CD4-positive, alpha-beta T cell treated with Interferon gamma for 1 hour (primary cell): ENCODE data around the gene PTGER4.
"Not testable (repeated sequence)": the region's sequence is repeated elsewhere in the genome, so short reads cannot be mapped to it uniquely, and the experiment has no call there.

Experiments
- DNase-seq: peaks from one replicate; pipeline ENCODE4 v3.0.0-alpha.2; 2020

Gene PTGER4

DNA sequence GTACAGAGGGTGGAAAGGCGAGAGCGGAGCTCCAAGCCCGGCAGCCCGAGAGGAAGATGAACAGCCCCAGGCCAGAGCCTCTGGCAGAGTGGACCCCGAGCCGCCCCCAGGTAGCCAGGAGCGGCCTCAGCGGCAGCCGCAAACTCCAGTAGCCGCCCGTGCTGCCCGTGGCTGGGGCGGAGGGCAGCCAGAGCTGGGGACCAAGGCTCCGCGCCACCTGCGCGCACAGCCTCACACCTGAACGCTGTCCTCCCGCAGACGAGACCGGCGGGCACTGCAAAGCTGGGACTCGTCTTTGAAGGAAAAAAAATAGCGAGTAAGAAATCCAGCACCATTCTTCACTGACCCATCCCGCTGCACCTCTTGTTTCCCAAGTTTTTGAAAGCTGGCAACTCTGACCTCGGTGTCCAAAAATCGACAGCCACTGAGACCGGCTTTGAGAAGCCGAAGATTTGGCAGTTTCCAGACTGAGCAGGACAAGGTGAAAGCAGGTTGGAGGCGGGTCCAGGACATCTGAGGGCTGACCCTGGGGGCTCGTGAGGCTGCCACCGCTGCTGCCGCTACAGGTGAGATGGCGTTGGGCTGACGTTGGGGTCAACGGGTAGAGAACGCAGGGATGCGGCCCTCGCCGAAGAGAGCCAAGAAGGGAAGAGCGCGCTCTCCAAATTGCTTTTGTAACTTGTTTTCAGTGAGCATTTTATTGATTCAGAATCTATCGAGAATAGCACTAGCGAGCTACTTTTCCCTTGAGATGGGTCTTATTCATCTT is at the start of gene PTGER4:
Gene PTGER4 (plus strand): TSS at position 3 of the 769 bp plus-strand sequence. CDS start 1,079 bp downstream, outside the sequence.
- DNase-seq: no peak

GRCh38 chr5:40630126-40630525 is 49.6 kb upstream of the PTGER4 start:
- no peak for DNase-seq

GRCh38 chr5:40631236-40631635 is 48.5 kb upstream of the PTGER4 start:
- no peak for DNase-seq

DNA sequence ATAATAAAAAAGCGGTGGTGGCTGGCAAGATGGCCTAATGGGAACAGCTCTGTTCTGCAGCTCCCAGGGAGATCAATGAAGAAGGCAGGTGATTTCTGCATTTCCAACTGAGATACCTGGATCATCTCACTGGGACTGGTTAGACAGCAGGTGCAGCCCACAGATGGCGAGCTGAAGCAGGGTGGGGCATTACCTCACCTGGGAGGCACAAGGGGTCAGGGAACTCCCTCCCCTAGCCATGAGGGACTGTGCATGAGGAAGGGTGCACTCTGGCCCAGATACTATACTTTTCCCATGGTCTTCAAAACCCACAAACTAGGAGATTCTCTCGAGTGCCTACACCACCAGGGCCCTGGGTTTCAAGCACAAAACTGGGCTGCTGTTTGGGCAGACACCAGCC is 45.6 kb upstream of the PTGER4 start:
- DNase-seq: no peak

GRCh38 chr5:40634593-40634992 is 45.1 kb upstream of the PTGER4 start:
- no peak for DNase-seq

DNA sequence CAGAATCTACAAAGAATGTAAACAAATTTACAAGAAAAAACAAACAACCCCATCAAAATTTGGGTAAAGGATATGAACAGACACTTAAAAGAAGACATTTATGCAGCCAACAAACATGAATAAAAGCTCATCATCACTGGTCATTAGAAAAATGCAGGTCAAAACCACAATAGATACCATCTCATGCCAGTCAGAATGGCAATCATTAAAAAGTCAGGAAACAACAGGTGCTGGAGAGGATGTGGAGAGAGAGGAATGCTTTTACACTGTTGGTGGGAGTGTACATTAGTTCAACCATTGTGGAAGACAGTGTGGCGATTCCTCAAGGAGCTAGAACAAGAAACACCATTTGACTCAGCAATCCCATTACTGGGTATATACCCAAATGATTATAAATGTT is 40.2 kb upstream of the PTGER4 start:
- DNase-seq: not testable (repeated sequence)

- DNase-seq: no peak
Observed at GRCh38 chr5:40646266-40646665, 33.4 kb upstream of the PTGER4 start.

DNA sequence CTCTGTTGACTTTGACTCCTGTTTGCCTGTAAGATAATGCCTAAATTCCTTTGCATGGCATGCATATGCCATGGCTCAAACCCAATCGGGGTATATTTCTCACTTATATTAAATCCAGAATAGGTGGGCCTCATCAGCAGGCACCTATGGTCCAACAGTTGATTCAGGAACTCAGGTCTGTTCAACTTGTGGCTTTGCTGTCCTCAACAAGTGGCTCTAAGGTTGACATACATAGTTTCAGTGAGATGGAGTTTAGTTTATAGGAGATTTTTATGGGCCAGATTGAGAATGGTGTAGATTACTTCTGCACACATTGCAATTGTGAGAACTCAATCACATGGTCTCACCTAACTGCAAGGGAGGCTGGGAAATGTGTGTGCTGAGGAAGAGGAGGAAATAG is 31.6 kb upstream of the PTGER4 start:
- no peak for DNase-seq

- no peak for DNase-seq
Observed at GRCh38 chr5:40649463-40650030, 30.2 kb upstream of the PTGER4 start.

- DNase-seq: no peak
Observed at GRCh38 chr5:40651201-40651600, 28.5 kb upstream of the PTGER4 start.

DNA sequence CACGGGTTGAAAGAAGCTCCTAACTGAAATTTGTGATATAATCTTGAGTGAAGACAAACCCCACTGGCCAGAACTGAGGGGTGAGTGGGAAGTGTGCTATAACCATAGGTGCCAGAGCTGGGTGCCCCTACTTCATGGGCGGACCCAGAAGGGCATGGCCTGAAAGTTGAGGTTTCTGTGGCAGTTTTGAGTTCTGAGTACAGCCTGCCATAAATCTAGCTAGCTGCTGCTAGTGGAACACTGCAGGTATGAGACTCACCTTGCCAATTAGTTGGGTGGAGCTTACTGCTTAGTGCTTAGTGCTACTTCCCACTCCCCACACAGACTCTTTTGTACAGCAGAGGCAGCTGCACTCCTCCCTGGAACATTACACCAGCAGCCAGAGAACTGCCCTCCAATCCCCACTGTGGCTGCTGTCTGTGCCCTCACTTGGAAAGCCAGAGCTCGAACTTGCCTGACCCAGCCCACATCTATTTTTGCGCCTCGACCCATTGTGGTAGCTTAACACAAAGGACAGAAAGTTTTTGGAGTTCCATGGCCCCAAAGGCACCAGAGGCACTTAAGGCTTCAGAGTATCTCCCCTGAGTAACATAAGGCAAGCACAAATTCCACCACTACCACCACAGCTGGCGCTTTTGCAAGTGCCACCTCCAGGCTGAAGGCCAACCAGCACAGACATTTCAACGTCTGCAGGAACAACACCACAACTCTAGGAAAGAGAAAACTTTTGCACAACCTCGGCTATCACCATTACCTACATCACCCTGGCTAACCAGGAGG is 27.1 kb upstream of the PTGER4 start:
- peak; percentile 26 for DNase-seq

- DNase-seq: peak; percentile 37
Observed at GRCh38 chr5:40653221-40654022, 26.3 kb upstream of the PTGER4 start.

DNA sequence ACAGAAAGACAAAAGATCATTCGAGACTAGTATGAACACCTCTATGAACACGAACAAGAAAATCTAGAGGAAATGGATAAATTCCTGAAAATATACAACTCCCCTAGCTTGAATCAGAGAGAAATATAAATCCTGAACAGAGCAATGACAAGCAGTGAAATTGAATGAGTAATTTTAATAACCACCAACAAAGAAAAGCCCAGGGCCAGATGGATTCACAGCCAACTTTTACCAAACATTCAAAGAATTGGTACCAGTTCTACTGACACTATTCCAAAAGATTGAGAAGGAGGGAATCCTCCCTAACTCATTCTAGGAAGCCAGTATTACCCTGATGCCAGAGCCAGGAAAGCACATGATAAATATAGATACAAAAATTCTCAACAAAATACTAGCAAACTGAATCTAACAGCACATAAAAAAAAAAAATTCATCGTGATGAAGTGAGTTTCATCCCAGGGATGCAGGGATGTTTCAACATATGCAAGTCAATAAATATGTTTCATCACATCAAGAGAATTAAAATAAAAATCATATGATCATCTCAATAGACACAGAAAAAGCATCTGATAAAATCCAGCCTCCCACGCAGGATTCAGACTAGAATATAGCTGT is 25.2 kb upstream of the PTGER4 start:
- no peak for DNase-seq

DNA sequence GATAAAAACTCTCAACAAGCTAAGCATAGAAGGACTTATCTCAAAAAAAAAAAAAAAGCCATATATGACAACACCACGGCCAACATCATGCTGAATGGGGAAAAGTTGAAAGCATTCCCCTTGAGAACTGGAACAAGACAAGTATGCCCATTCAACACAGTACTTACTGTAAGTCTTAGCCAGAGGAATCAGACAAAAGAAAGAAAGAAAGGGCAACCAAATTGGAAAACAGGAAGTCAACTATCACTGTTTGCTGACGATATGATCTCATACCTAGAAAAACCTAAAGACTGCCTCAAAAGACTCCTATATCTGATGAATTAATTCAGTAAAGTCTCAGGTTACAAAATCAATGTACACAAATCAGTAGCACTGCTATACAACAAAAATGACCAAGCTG is 24.6 kb upstream of the PTGER4 start:
- no peak for DNase-seq

- not testable (repeated sequence) for DNase-seq
Observed at GRCh38 chr5:40656091-40656490, 23.6 kb upstream of the PTGER4 start.

- no peak for DNase-seq
Observed at GRCh38 chr5:40656766-40657165, 22.9 kb upstream of the PTGER4 start.

- DNase-seq: no peak
Observed at GRCh38 chr5:40660751-40661150, 19.0 kb upstream of the PTGER4 start.

DNA sequence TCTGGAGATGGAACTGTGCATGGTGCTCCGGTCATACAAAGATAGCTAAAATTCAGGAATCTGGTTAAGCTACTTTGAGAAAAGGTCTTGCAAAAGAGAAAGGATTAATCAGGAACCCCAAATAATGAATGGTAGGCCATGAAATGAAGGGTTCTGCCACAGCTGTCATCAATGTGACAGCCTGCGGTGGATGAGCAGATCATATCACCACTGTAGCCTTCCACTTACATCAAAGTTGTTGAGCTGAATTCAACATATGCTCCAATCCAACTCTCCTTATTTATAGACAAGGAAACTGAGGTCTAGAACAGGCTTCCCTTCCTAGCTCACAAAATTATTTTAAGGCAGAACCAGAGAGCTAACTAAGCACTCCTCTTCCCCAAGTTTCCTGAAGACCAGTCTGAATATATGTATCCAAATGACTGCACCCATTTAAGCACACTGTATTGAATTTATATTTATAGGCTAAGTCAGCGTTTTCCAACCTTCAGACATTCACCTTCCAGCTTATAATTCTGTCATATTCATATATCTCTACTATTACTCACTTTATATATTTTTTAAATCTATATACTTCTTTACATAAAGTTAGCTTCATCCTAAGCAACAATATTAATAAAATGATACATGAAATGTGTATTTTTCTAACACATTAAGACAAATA is 13.9 kb upstream of the PTGER4 start:
- DNase-seq: no peak

GRCh38 chr5:40666657-40667056 is 13.1 kb upstream of the PTGER4 start:
- DNase-seq: no peak

- DNase-seq: no peak
Observed at GRCh38 chr5:40667161-40667663, 12.5 kb upstream of the PTGER4 start.

DNA sequence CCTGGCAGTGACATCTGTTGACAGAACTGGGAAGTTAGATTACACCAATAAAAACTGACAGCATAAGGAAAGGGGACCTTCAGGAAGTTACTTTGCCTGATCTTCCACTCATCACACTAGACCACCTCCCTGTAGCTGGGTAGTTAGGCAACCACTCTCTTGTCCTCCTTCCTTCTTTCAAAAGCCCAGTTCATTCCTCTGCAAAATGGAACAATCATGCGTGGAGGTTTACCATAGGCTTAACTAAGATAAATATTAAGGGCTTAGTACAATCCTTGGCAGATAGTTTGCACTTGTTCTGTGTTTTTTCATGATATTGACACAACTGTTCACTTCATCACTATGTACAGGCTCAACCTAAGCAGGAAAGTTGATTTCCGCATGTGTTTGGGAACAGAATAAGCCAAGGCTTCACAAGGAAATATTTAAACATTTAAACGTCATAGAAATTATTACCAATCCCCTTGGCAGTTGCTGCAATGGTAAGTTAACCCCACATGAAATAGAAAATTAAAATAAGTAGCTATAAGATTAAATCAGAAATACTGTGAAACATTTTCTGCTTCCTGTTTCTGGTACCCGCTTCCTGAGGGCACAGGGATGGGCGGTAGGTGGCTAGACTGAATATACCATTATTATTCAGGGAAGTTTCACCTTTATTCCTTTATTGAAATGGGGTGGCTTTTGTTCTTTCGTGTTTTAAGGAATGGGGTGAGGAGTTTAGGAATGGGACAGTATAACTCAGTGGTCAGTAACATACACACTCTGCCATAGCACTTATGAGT is 9.9 kb upstream of the PTGER4 start:
- DNase-seq: no peak
